HUES64 (cell line): ENCODE results near the gene NBEA.

ENCODE experiments used
- H3K27ac ChIP-seq: 2 replicates; pipeline ENCODE4 v1.7.0; 2013; ENCODE audit warnings: low read depth, low read length, inconsistent platforms
- H3K27me3 ChIP-seq: 2 replicates; pipeline ENCODE4 v1.6.1; 2013; ENCODE audit warnings: mild to moderate bottlenecking, low read length; ENCODE audit not compliant: insufficient read depth
- H3K36me3 ChIP-seq: 2 replicates; pipeline ENCODE4 v1.6.1; 2013; ENCODE audit warnings: mild to moderate bottlenecking, low read length; ENCODE audit not compliant: insufficient read depth
- H3K4me1 ChIP-seq: 2 replicates; pipeline ENCODE4 v1.6.1; 2013; ENCODE audit warnings: mild to moderate bottlenecking, low read length, moderate library complexity; ENCODE audit not compliant: insufficient read depth
- H3K4me3 ChIP-seq: 2 replicates; pipeline ENCODE4 v1.5.1; 2013; ENCODE audit warnings: mild to moderate bottlenecking, low read length, moderate library complexity
- H3K9ac ChIP-seq: 2 replicates; pipeline ENCODE4 v1.6.1; 2013; ENCODE audit warnings: mild to moderate bottlenecking, low read depth, low read length
- H3K9me3 ChIP-seq: 2 replicates; pipeline ENCODE4 v1.6.1; 2013; ENCODE audit warnings: low read depth, low read length; ENCODE audit not compliant: insufficient read depth
- WGBS: fragments of 150-250, 120-280 bp; methylation state at CpG from one replicate; pipeline ENCODE4 v1.1.7; 2013; ENCODE audit warnings: missing lambda C conversion rate; 5-methylcytosine and 5-hydroxymethylcytosine counted together

NBEA gene

GRCh38 chr13:35694549-35695447, 752.7 kb downstream of the NBEA start:
- H3K4me1 ChIP-seq, result 0 out of 2 replicates have a peak, but pooled peaks cover 5% of the 10 kb centered on the region
- no peak overlapping the region for H3K4me3 ChIP-seq
- H3K27ac ChIP-seq, result no peak overlapping the region
- no peaks in the 10 kb centered on the region for H3K9me3 ChIP-seq
- H3K27me3 ChIP-seq, result no peaks in the 10 kb centered on the region
- H3K36me3 ChIP-seq, result no peaks in the 10 kb centered on the region
- H3K9ac ChIP-seq, result no peak overlapping the region
- 91% methylated on average over 26 of the region's 26 CpGs for WGBS

- Histone ChIP-seq H3K27me3 (no peaks in the 10 kb centered on the region), H3K4me3 (no peak overlapping the region), H3K27ac (no peak overlapping the region), H3K9me3 (no peaks in the 10 kb centered on the region), H3K9ac (no peak overlapping the region), H3K36me3 (no peaks in the 10 kb centered on the region), H3K4me1 (0 out of 2 replicates have a peak, but pooled peaks cover 5% of the 10 kb centered on the region)
- 92% methylated on average over 15 of the region's 15 CpGs for WGBS
Measured at GRCh38 chr13:35695448-35695770, 753.3 kb downstream of the NBEA start.

GRCh38 chr13:35697186-35697730, 755.2 kb downstream of the NBEA start:
- 0 out of 2 replicates have a peak, but pooled peaks cover 5% of the 10 kb centered on the region for H3K4me1 ChIP-seq
- WGBS, result 48% methylated on average over 7 of the region's 7 CpGs
- H3K4me3 ChIP-seq, result no peak overlapping the region
- no peaks in the 10 kb centered on the region for H3K9me3 ChIP-seq
- H3K27ac ChIP-seq, result no peak overlapping the region
- H3K9ac ChIP-seq, result no peak overlapping the region
- H3K27me3 ChIP-seq, result no peaks in the 10 kb centered on the region
- no peaks in the 10 kb centered on the region for H3K36me3 ChIP-seq

- 93% methylated on average over 11 of the region's 11 CpGs for WGBS
- Histone ChIP-seq H3K36me3 (no peaks in the 10 kb centered on the region), H3K27ac (no peak overlapping the region), H3K27me3 (no peaks in the 10 kb centered on the region), H3K9me3 (no peaks in the 10 kb centered on the region), H3K4me3 (no peak overlapping the region), H3K4me1 (0 out of 2 replicates have a peak, but pooled peaks cover 5% of the 10 kb centered on the region), H3K9ac (no peak overlapping the region)
Measured at GRCh38 chr13:35698911-35699576, 757.0 kb downstream of the NBEA start.

GRCh38 chr13:35699825-35700510, 757.9 kb downstream of the NBEA start:
- Histone ChIP-seq H3K9ac (no peak overlapping the region), H3K36me3 (no peaks in the 10 kb centered on the region)

GRCh38 chr13:35700671-35701070, 758.6 kb downstream of the NBEA start:
- Histone ChIP-seq H3K9me3 (no peaks in the 10 kb centered on the region), H3K27me3 (no peaks in the 10 kb centered on the region), H3K4me3 (no peak overlapping the region), H3K9ac (no peak overlapping the region), H3K36me3 (no peaks in the 10 kb centered on the region), H3K27ac (no peak overlapping the region), H3K4me1 (0 out of 2 replicates have a peak, but pooled peaks cover 5% of the 10 kb centered on the region)
- over 99% methylated on average over 3 of the region's 5 CpGs for WGBS

More at GRCh38 chr13:35699825-35700510, 757.9 kb downstream of the NBEA start:
- Histone ChIP-seq H3K27me3 (no peaks in the 10 kb centered on the region), H3K4me1 (0 out of 2 replicates have a peak, but pooled peaks cover 5% of the 10 kb centered on the region), H3K4me3 (no peak overlapping the region), H3K27ac (no peak overlapping the region), H3K9me3 (no peaks in the 10 kb centered on the region)
- 77% methylated on average over 13 of the region's 13 CpGs for WGBS

GRCh38 chr13:35702316-35702715, 760.2 kb downstream of the NBEA start:
- no peak overlapping the region for H3K4me3 ChIP-seq
- H3K36me3 ChIP-seq, result no peaks in the 10 kb centered on the region
- no peak overlapping the region for H3K9ac ChIP-seq
- 77% methylated on average over 2 of the region's 2 CpGs for WGBS
- H3K9me3 ChIP-seq, result no peaks in the 10 kb centered on the region
- no peaks in the 10 kb centered on the region for H3K4me1 ChIP-seq
- no peaks in the 10 kb centered on the region for H3K27me3 ChIP-seq
- H3K27ac ChIP-seq, result no peak overlapping the region

- 92% methylated on average over 1 of the region's 3 CpGs for WGBS
- no peak overlapping the region for H3K27ac ChIP-seq
- H3K27me3 ChIP-seq, result no peaks in the 10 kb centered on the region
- no peak overlapping the region for H3K9ac ChIP-seq
- H3K4me3 ChIP-seq, result no peak overlapping the region
- H3K4me1 ChIP-seq, result no peaks in the 10 kb centered on the region
- H3K9me3 ChIP-seq, result no peaks in the 10 kb centered on the region
- no peaks in the 10 kb centered on the region for H3K36me3 ChIP-seq
Measured at GRCh38 chr13:35703061-35703460, 761.0 kb downstream of the NBEA start.

- Histone ChIP-seq H3K4me3 (no peak overlapping the region), H3K27ac (no peak overlapping the region), H3K4me1 (no peaks in the 10 kb centered on the region), H3K36me3 (no peaks in the 10 kb centered on the region), H3K9ac (no peak overlapping the region), H3K27me3 (no peaks in the 10 kb centered on the region), H3K9me3 (no peaks in the 10 kb centered on the region)
- WGBS, result 100% methylated on average over 1 of the region's 1 CpG
Measured at GRCh38 chr13:35704331-35704730, 762.3 kb downstream of the NBEA start.

- no peaks in the 10 kb centered on the region for H3K36me3 ChIP-seq
- no peaks in the 10 kb centered on the region for H3K4me1 ChIP-seq
- H3K9me3 ChIP-seq, result no peaks in the 10 kb centered on the region
- H3K9ac ChIP-seq, result no peak overlapping the region
- H3K27ac ChIP-seq, result no peak overlapping the region
- H3K27me3 ChIP-seq, result no peaks in the 10 kb centered on the region
- H3K4me3 ChIP-seq, result no peak overlapping the region
- 87% methylated on average over 7 of the region's 7 CpGs for WGBS
Measured at GRCh38 chr13:35706281-35706680, 764.2 kb downstream of the NBEA start.

- H3K4me1 ChIP-seq, result no peaks in the 10 kb centered on the region
- no peak overlapping the region for H3K9ac ChIP-seq
- no peak overlapping the region for H3K27ac ChIP-seq
- no peaks in the 10 kb centered on the region for H3K9me3 ChIP-seq
- H3K27me3 ChIP-seq, result no peaks in the 10 kb centered on the region
- no peaks in the 10 kb centered on the region for H3K36me3 ChIP-seq
- 90% methylated on average over 8 of the region's 8 CpGs for whole genome bisulfite sequencing
- H3K4me3 ChIP-seq, result no peak overlapping the region
Measured at GRCh38 chr13:35706721-35707120, 764.7 kb downstream of the NBEA start.
